ENCODE data around the gene NKD1.
"Not testable (repeated sequence)": the region's sequence is repeated elsewhere in the genome, so short reads cannot be mapped to it uniquely, and the experiment has no call there.

NKD1 gene

GRCh38 chr16:50576403-50577113, 28.4 kb downstream of the NKD1 start:
- no peak for DNase-seq (ENCODE audit: low read depth in 3 of 3, low spot score in 1 of 3)

GRCh38 chr16:50578137-50578536, 29.9 kb downstream of the NKD1 start:
- no peak for DNase-seq (ENCODE audit: low read depth in 3 of 3, low spot score in 1 of 3)

DNA sequence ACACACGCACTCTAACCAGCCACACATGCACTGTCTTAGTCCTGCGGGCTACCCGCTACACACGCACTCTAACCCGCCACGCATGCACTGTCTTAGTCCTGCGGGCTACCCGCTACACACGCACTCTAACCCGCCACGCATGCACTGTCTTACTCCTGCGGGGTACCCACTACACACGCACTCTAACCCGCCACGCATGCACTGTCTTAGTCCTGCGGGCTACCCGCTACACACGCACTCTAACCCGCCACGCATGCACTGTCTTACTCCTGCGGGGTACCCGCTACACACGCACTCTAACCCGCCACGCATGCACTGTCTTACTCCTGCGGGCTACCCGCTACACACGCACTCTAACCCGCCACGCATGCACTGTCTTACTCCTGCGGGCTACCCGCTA, 31.2 kb downstream of the NKD1 start:
- not testable (repeated sequence) for DNase-seq (ENCODE audit: low read depth in 3 of 3, low spot score in 1 of 3)

DNA sequence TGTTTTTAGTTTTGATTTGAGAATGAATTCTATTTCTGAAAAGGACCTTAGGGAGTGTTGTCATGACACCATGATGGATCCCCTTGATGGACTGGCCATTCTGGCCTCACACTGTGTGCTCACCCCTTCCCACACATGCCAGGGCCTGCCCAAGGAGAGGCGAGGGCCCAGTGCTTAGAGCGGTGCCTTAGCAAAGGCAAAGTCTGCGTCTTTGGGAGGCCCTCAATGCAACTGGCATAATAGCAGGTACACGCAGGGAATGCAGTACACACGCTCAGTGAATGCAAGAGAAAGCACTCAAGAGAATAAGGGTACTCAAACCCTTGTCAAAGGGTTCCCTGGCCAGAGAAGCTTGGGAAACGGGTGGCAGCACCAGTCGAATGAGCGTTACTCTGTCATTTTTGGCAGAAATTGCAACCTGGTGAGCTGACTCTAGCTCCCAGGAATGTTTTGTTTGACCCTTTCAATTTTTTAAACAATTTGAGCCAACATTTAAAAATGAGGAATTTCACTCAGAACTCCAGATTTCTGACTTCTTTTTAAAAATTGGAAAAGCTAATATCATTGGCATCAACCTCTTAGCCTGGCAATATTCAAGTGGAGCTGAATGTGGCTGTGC, 32.1 kb downstream of the NKD1 start:
- no peak for DNase-seq (ENCODE audit: low read depth in 3 of 3, low spot score in 1 of 3)

GRCh38 chr16:50581845-50582244, 33.6 kb downstream of the NKD1 start:
- DNase-seq (ENCODE audit: low read depth in 3 of 3, low spot score in 1 of 3) = no peak

DNA sequence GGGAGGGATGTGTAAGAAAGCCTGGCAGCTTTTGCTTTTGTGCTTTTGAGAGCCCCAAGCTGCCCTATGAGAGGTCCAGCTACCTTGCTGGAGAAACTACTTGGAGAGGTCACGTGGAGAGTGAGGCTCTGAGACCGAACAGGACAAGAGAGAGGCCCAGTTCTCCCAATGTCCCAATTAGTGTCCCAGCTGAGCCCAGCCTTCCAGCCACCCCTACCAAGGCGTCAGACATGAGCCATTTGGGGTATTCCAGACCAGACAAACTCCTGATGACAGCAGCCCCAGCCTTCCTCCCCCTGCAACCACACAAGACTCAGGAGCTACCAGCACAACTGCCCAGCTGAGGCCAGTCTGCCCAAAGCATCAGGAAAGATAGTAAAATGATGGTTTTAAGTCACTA, 35.0 kb downstream of the NKD1 start:
- DNase-seq (ENCODE audit: low read depth in 3 of 3, low spot score in 1 of 3) = no peak

GRCh38 chr16:50584033-50584722, 36.0 kb downstream of the NKD1 start:
- DNase-seq (ENCODE audit: low read depth in 3 of 3, low spot score in 1 of 3) = no peak

DNA sequence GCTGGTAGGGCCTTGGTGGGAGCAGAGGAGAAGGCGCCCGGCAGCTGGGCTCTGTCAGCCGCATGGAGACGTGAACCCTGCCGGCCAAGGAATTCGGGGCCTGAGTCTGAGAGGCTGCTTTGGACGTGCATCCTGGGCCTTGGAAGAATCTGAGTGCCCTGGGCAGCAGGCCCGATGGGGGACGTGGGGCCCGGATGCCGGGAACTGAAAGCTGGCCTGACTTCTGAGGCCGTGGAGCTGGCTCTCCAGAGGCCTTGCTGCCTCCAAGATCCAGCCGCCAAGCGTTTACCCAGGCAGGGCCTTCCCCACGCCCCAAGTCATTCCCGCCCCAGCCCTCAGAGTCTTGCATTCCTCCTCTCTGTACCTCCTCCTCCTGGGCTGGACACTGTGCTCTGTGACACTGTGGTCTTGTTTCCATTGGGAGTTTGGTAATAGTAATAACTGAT, 37.2 kb downstream of the NKD1 start:
- DNase-seq (ENCODE audit: low read depth in 3 of 3, low spot score in 1 of 3) = no peak

DNA sequence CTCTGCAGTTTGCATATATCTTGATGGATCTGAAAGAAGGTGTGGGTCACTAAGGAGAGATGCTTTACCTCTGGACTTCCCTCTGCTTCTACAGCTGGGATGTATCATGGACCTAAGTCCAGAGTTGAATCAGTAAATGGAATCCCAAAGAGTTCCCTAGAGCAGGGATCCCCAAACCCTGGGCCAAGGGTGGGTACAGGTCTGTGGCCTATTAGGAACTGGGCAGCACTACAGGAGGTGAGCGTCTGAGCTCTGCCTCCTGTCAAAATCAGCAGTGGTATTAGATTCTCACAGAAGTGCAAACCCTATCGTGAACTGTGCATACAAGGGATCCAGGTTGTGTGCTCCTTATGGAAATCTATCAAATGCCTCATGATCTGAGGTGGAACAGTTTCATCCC, 39.3 kb downstream of the NKD1 start:
- DNase-seq (ENCODE audit: low read depth in 3 of 3, low spot score in 1 of 3) = no peak

GRCh38 chr16:50588276-50588675, 40.1 kb downstream of the NKD1 start:
- no peak for DNase-seq (ENCODE audit: low read depth in 3 of 3, low spot score in 1 of 3)

- no peak for DNase-seq (ENCODE audit: low read depth in 3 of 3, low spot score in 1 of 3)
Measured at GRCh38 chr16:50591209-50591608, 43.0 kb downstream of the NKD1 start.

DNA sequence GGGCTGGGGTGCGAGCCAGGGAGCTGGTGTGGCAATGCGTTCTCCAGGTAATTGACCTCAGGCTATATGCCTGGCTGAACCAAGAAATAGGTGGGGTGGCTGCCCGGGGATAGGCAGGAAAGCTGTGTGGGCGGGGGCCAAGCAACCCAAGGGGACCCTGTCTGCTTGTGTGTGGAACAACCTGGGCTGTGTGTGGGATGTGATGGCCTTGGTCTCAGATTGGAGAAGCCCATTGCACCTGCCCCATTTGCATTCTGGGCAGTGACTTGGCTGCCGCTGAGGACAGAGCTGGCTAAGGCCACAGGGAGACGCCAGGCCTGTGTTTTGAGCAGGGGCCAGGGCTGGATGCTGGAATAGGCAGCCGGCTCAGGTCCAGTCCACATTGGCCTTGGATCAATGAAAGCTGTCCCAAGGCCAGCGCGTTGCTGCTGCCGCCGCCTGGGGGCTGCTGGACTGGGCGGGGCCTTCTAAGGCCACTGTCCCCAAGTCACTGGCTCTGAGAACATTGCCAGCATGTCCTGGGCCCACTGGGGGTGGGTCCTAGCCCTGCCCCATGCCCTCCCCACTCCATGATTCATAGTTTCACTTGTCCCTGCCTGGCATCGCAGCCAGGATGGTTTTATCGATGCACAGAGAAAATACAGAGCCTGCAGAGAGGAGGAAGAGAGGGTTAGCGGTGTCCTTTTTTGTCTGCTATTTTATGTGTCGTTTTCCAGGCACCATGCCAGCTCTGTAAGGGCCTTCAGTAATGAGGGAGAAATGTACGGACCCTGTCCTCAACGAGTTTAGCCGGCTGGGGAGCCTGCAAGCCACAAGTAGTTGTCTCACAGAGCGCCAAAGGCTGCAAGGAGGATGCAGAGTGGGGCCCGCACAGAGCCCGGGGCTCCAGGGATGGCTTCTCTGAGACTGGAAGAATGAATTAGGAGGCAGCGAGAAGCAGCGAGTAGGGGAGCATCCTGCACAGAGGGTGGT, 43.9 kb downstream of the NKD1 start:
- DNase-seq (ENCODE audit: low read depth in 3 of 3, low spot score in 1 of 3) = no peak

GRCh38 chr16:50592996-50593395, 44.8 kb downstream of the NKD1 start:
- DNase-seq (ENCODE audit: low read depth in 3 of 3, low spot score in 1 of 3) = no peak

DNA sequence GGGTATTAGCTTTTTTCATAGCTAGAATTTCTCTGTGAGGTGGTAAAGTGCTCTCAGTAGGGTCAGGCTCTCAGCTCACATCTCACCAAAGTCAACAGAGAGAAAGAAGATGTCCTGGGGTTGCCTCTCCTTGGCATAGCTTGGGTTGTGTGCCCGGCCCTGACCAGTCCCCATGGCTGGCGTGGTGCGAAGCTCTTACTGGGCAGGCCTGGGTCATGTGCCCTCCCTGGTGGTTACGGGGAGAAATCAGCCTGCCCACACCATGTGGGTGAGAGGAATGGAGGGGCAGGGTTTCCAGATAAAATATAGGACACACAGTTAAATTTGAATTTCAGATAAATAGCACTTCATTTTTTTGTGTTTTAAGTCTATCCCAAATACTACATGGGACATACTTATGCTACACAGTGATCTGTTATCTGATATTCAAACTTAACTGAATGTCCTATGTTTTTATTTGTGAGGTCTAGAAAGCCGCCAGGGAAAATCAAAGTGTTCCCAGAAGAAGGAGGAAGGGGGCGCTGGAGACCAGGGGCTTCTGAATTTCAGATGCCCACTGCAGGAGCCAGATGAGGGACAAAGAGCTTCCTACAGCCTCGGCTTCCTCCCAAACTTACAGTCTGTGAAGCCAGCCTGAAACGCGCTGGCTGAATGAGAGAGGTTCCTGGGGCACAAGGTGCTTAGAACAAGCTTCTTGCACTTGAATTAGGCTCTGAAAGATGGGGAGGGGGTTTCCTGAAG, 45.4 kb downstream of the NKD1 start:
- no peak for DNase-seq (ENCODE audit: low read depth in 3 of 3, low spot score in 1 of 3)

DNA sequence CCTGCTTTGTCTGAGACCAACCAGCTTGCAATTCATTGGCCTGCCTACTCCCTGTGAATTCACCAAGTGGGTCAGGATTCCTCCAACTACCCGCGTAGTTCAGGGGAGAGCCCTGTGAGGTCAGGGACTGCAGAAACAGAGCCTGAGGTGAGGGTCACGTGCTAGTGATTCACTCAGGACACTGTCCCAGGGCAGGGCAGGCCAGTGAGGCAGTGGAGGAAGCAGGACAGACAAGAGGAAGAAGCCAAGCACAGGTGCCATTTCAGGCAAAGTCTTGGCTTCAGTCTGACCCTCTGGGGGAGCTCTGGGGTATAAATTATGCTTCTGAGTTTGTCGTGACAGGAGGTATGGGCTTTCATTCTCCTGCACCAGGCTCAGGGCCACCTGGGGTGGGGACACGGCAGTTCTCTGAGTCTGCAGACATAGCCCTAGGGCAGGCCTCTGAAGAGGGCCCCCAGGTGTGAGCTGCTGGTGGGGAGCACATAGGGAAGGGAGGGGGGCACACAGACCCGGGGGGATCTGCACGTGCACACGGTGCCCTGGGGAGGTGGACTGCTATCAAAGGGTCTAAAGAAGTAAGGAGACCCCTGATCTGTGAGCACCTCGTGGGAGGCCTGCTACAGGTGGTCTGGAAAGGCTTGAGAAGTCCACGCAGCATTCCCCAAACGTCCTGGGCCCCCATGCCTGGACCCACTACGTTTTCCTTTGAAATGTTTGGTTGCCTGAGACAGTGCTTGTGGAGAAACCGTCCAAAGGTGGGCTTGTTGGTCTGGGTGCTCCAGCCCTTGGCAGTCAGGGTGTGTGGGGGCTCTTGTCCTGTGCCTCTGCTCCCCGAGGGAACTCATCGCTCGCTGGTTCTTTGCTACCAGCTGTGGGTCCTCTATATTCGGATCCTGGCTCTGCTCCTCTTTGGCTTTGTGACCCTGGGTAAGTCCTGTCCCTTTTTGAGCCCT, 46.4 kb downstream of the NKD1 start:
- DNase-seq (ENCODE audit: low read depth in 3 of 3, low spot score in 1 of 3) = no peak

DNA sequence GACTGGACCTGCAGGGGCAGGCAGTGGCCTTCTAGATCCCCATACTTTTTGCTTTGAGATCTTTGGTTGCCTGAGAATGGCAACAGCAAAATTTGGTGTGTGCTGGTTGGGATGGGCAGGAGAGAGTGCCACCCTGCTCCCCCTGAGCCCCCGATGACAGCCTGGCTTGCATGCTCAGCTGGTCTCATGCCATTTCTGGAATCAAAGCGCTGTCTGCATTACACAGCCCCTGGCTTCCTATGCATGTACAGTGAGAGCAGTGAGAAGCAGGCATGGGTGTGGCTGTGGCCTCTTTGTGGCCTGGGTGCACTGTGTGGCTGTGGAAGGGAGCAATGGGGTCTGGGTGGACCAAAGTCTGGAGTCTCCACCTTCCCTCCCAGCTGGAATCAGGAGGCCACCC, 47.7 kb downstream of the NKD1 start:
- no peak for DNase-seq (ENCODE audit: low read depth in 3 of 3, low spot score in 1 of 3)

GRCh38 chr16:50596762-50597450, 48.7 kb downstream of the NKD1 start:
- DNase-seq (ENCODE audit: low read depth in 3 of 3, low spot score in 1 of 3) = no peak

DNA sequence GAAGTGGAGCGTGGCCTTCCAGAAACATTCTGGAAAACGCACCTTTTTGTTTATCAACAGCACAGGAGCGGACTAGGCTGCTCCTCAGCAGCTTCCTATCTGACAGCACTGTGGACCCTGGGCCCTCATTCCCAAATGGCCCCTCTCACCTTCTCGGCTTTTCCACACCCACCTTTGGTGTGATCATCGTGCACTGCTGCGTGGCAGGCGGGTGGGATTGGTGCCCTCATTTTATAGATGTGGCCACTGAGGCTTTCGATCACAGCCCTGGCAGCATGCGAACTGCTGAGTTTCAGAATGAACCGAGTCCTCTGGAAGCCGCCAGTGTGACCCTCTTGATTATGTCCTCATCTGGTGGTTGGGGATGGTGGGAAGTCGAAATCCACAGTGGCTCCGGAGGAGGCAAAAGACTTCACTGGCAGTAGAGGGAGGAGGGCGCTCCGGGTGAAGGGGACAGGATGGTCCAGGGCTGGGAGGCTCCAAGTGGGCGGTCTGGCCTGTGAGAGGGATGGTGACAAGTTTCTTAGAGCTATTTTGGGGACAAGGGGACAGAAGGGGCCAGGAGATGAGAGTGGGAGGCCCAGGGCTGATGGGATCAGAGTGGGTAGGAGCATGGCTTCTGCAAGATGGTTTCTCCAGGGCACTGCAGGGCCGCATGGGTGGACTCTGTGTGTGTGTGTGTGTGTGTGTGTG, 49.5 kb downstream of the NKD1 start:
- no peak for DNase-seq (ENCODE audit: low read depth in 3 of 3, low spot score in 1 of 3)

Measured in stimulated activated CD4-positive, alpha-beta T cell treated with anti-CD3 and anti-CD28 coated beads, TNF-alpha, amount 100 ng/mL, for 1 hour (primary cell).